ENCODE measurements around the gene SUV39H1.

SUV39H1 gene

DNA sequence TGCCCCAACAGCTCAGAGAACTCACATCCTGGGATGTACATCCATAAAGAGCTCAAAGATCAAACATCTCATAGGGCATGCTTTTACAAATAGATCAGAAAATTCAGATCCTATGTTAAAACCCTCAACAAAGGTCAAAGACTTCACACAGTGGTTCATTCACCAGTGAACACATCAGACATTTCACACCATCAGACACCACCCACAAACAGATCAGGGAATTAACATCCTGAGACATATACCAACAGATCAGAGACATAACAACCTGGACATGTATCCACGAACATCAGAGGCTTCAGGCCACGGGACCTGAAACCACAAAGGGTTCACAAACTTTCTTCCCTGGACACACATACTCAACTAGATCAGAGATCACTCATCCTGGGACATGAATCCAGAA, 23.4 kb downstream of the SUV39H1 start:
- H3K9ac ChIP-seq (ENCODE audit: low read depth, low read length, poor library complexity, severe bottlenecking) = no peak overlapping the region
- H4K20me1 ChIP-seq (ENCODE audit: insufficient read depth, low read length, poor library complexity, severe bottlenecking) = no peaks in the 10 kb centered on the region
- H3K36me3 ChIP-seq (ENCODE audit: insufficient read depth, low read length) = no peaks in the 10 kb centered on the region
- H3K4me1 ChIP-seq (ENCODE audit: insufficient read depth, low read length, poor library complexity, severe bottlenecking) = peaks cover 5% of the 10 kb centered on the region
- H3K4me2 ChIP-seq (ENCODE audit: low read depth, low read length, poor library complexity, severe bottlenecking) = no peak overlapping the region
- no peak overlapping the region for H3K4me3 ChIP-seq (ENCODE audit: low read length, poor library complexity, severe bottlenecking)
- H3F3A ChIP-seq (ENCODE audit: low read depth) = no peaks in the 10 kb centered on the region
- H3K79me2 ChIP-seq (ENCODE audit: insufficient read depth, low read length) = no peaks in the 10 kb centered on the region
- no peaks in the 10 kb centered on the region for H3K9me2 ChIP-seq (replicated peaks; ENCODE audit: low read depth, low read length)
- no peaks in the 10 kb centered on the region for H3K27me3 ChIP-seq (ENCODE audit: insufficient read depth, low read length, poor library complexity, severe bottlenecking)
- no peaks in the 10 kb centered on the region for H3K9me3 ChIP-seq (ENCODE audit: insufficient read depth, low read depth, low read length)
- TF ChIP-seq, protein P1, sequence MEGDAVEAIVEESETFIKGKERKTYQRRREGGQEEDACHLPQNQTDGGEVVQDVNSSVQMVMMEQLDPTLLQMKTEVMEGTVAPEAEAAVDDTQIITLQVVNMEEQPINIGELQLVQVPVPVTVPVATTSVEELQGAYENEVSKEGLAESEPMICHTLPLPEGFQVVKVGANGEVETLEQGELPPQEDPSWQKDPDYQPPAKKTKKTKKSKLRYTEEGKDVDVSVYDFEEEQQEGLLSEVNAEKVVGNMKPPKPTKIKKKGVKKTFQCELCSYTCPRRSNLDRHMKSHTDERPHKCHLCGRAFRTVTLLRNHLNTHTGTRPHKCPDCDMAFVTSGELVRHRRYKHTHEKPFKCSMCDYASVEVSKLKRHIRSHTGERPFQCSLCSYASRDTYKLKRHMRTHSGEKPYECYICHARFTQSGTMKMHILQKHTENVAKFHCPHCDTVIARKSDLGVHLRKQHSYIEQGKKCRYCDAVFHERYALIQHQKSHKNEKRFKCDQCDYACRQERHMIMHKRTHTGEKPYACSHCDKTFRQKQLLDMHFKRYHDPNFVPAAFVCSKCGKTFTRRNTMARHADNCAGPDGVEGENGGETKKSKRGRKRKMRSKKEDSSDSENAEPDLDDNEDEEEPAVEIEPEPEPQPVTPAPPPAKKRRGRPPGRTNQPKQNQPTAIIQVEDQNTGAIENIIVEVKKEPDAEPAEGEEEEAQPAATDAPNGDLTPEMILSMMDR (conservative IDR thresholded peaks at IDR 0.05; ENCODE audit: low read length) = no peak
- TF ChIP-seq EZH2phosphoT487 (IDR thresholded peaks at IDR 0.05; ENCODE audit: borderline replicate concordance) = no peak
- H2AFZ ChIP-seq (ENCODE audit: low read length) = no peak overlapping the region

DNA sequence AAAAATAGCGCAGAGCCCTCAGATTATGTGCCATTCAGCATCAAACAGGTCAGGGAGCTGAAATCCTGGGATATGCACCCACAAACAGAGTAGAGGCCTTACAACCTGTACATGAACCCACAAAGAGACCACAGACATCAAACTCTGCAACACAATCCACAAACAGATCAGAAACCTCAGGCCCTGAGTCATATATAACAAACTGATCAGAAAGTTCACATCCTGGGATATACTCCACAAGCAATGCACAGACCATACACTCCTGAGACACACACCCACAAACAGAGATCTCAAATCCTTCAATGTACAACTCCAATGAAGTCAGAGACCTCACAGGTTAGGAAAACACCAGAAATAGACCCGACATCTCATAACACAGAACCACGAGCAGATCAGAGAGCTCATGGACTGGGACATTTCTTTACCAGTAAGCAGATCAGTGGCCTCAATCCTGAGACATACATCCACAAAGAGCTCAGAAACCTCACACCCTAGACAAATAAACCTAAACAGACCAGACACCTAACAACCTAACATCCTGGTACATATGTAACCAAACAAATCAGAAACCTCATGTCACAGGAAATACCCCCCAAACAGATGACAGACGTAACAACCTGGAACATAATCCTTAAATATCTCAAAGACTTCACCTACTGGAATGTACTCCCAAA, 24.2 kb downstream of the SUV39H1 start:
- peaks cover 5% of the 10 kb centered on the region for H3K4me1 ChIP-seq (ENCODE audit: insufficient read depth, low read length, poor library complexity, severe bottlenecking)
- no peaks in the 10 kb centered on the region for H3K27me3 ChIP-seq (ENCODE audit: insufficient read depth, low read length, poor library complexity, severe bottlenecking)
- no peaks in the 10 kb centered on the region for H3K9me3 ChIP-seq (ENCODE audit: insufficient read depth, low read depth, low read length)
- TF ChIP-seq, protein P1 (conservative IDR thresholded peaks at IDR 0.05; ENCODE audit: low read length) = no peak
- TF ChIP-seq EZH2phosphoT487 (IDR thresholded peaks at IDR 0.05; ENCODE audit: borderline replicate concordance) = no peak
- H3K9me2 ChIP-seq (replicated peaks; ENCODE audit: low read depth, low read length) = no peaks in the 10 kb centered on the region
- no peak overlapping the region for H3K4me2 ChIP-seq (ENCODE audit: low read depth, low read length, poor library complexity, severe bottlenecking)
- no peak overlapping the region for H2AFZ ChIP-seq (ENCODE audit: low read length)
- H3K79me2 ChIP-seq (ENCODE audit: insufficient read depth, low read length) = no peaks in the 10 kb centered on the region
- no peak overlapping the region for H3K4me3 ChIP-seq (ENCODE audit: low read length, poor library complexity, severe bottlenecking)
- no peaks in the 10 kb centered on the region for H3K36me3 ChIP-seq (ENCODE audit: insufficient read depth, low read length)
- H3K9ac ChIP-seq (ENCODE audit: low read depth, low read length, poor library complexity, severe bottlenecking) = no peak overlapping the region
- H4K20me1 ChIP-seq (ENCODE audit: insufficient read depth, low read length, poor library complexity, severe bottlenecking) = no peaks in the 10 kb centered on the region
- H3F3A ChIP-seq (ENCODE audit: low read depth) = no peaks in the 10 kb centered on the region

DNA sequence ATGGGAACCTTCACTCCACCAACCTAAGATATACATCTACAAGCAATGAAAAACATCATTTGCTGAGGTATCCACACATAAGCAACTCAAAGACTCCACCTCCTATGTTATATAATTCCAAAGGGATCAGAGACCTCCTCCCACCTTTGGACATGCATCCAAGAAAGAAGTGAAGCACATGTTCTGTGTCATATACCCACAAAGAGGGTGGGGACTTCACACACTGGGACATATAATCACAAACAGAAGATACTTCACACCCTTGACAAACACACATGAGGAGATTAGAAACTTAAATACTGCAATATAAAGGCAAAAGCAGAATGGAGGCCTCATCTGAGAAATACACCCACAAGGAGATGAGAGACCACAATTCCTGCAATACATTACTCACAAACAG, 25.4 kb downstream of the SUV39H1 start:
- H3K27me3 ChIP-seq (ENCODE audit: insufficient read depth, low read length, poor library complexity, severe bottlenecking) = no peaks in the 10 kb centered on the region
- H3K4me1 ChIP-seq (ENCODE audit: insufficient read depth, low read length, poor library complexity, severe bottlenecking) = peaks cover 5% of the 10 kb centered on the region
- no peaks in the 10 kb centered on the region for H3F3A ChIP-seq (ENCODE audit: low read depth)
- no peak overlapping the region for H2AFZ ChIP-seq (ENCODE audit: low read length)
- no peaks in the 10 kb centered on the region for H3K36me3 ChIP-seq (ENCODE audit: insufficient read depth, low read length)
- no peaks in the 10 kb centered on the region for H3K9me3 ChIP-seq (ENCODE audit: insufficient read depth, low read depth, low read length)
- H3K4me3 ChIP-seq (ENCODE audit: low read length, poor library complexity, severe bottlenecking) = no peak overlapping the region
- H3K9me2 ChIP-seq (replicated peaks; ENCODE audit: low read depth, low read length) = no peaks in the 10 kb centered on the region
- TF ChIP-seq EZH2phosphoT487 (IDR thresholded peaks at IDR 0.05; ENCODE audit: borderline replicate concordance) = no peak
- TF ChIP-seq, protein P1 (conservative IDR thresholded peaks at IDR 0.05; ENCODE audit: low read length) = no peak
- no peaks in the 10 kb centered on the region for H4K20me1 ChIP-seq (ENCODE audit: insufficient read depth, low read length, poor library complexity, severe bottlenecking)
- no peaks in the 10 kb centered on the region for H3K79me2 ChIP-seq (ENCODE audit: insufficient read depth, low read length)
- H3K4me2 ChIP-seq (ENCODE audit: low read depth, low read length, poor library complexity, severe bottlenecking) = no peak overlapping the region
- no peak overlapping the region for H3K9ac ChIP-seq (ENCODE audit: low read depth, low read length, poor library complexity, severe bottlenecking)
